Esophagus muscularis mucosa (tissue), 4 donors: ENCODE measurements around the gene SGSM2. TPM values are rescaled to one million over a fixed set of nuclear protein-coding genes. Genes with fewer than 3 reads are reported as not detected.

Experiments
- DNase-seq: peaks from one replicate; pipeline ENCODE4 v3.0.0-alpha.2; 2017; ENCODE audit errors: extremely low spot score
- H3K27ac ChIP-seq, 4 donors: fragments of 200-600 bp; sonication (generic); replicated peaks in 1 of 4; 1 replicate in 3 of 4; 2 replicates in 1 of 4; pipeline ENCODE4 v1.5.1; 2016 to 2019; ENCODE audit warnings: mild to moderate bottlenecking in 1 of 4
- H3K27me3 ChIP-seq, 4 donors: fragments of 200-600 bp; sonication (generic); one replicate each; pipeline versions ENCODE4 v1.5.1 to v1.6.0; 2016 to 2019
- H3K36me3 ChIP-seq, 4 donors: fragments of 200-600 bp; sonication (generic); one replicate each; pipeline ENCODE4 v1.5.1; 2016 to 2019
- H3K4me1 ChIP-seq, 4 donors: fragments of 200-600 bp; sonication (generic); one replicate each; pipeline ENCODE4 v1.5.1; 2016 to 2019
- H3K4me3 ChIP-seq, 4 donors: fragments of 200-600 bp; sonication (generic); 1 replicate in 2 of 4; 2 replicates in 2 of 4; pipeline ENCODE4 v1.5.1; 2016 to 2019; ENCODE audit warnings: mild to moderate bottlenecking in 4 of 4, moderate library complexity in 1 of 4
- H3K9me3 ChIP-seq, 4 donors: fragments of 200-600 bp; sonication (generic); 1 replicate in 3 of 4; 2 replicates in 1 of 4; pipeline ENCODE4 v1.5.1; 2016 to 2019
- CTCF ChIP-seq, 3 experiments: fragments of 200-600 bp in 2 of 3; fragments of 450-650 bp in 1 of 3; sonication (generic) in 2 of 3; IDR thresholded peaks; one replicate each; pipeline ENCODE4 v1.5.1; 2017 to 2019; ENCODE audit warnings: antibody characterized with exemption in 3 of 3, mild to moderate bottlenecking in 2 of 3, moderate library complexity in 1 of 3
- EP300 ChIP-seq: sonication (generic); formaldehyde crosslinking; IDR thresholded peaks from one replicate; pipeline ENCODE4 v1.6.1; 2017; ENCODE audit warnings: antibody characterized with exemption
- POLR2A ChIP-seq: fragments of 450-650 bp; IDR thresholded peaks from one replicate; pipeline ENCODE4 v1.6.1; 2017; ENCODE audit warnings: antibody characterized with exemption, moderate library complexity, mild to moderate bottlenecking, low read depth
- POLR2AphosphoS5 ChIP-seq, 2 donors: sonication (generic); formaldehyde crosslinking; IDR thresholded peaks; one replicate each; pipeline ENCODE4 v1.6.1; 2017; ENCODE audit warnings: antibody characterized with exemption in 2 of 2
- WGBS: methylation state at CpG from one replicate; pipeline ENCODE4 v1.1.5; 2018; 5-methylcytosine and 5-hydroxymethylcytosine counted together
- intact Hi-C: fragments of 100-400 bp; cut with DNase I; formaldehyde crosslinking; loops from one replicate; pipeline ENCODE4 v1.15.1; 2023
- total RNA-seq, 4 donors: library from RNA; depleted of rRNA; stranded (reverse); fragments of >200 nt; gene quantifications; one replicate each; pipeline versions ENCODE4 v1.1.0 to v1.2.1, GENCODE V29; 2016

Gene SGSM2
- total RNA-seq, 4 donors from 2014 or later = 32.0 to 72.2 (median 37.8) TPM

GRCh38 chr17:2396192-2396567 is 58.9 kb downstream of the SGSM2 start:
- Histone ChIP-seq H3K4me1 (peaks cover 61 to 69% (median 66%) of the 10 kb centered on the region in 4 donors), H3K36me3 (peaks cover 0 to 4% (median 0%) of the 10 kb centered on the region in 4 donors), H3K9me3 (no peaks in the 10 kb centered on the region), H3K27me3 (peaks cover 0 to 5% (median 0%) of the 10 kb centered on the region in 4 donors), H3K4me3 (peak overlapping the region; percentile 46 to 75 (median 51)), H3K27ac (peak overlapping the region; percentile 98 to 100 (median 100))
- no peak for DNase-seq
- intact Hi-C loops = no loop called here
- WGBS = 47% methylated on average over 5 of the region's 7 CpGs
- TF ChIP-seq POLR2A (no peak), CTCF (IDR thresholded peaks at IDR 0.05) (no peak), POLR2AphosphoS5 (IDR thresholded peaks at IDR 0.05) (no peak), EP300 (no peak)

GRCh38 chr17:2396568-2397246 is 59.4 kb downstream of the SGSM2 start:
- peak; percentile 98 for DNase-seq
- Histone ChIP-seq H3K27ac (peak overlapping the region; percentile 98 to 100 (median 100)), H3K27me3 (peaks cover 0 to 5% (median 0%) of the 10 kb centered on the region in 4 donors), H3K4me3 (peak overlapping the region; percentile 46 to 75 (median 51)), H3K4me1 (peaks cover 56 to 64% (median 61%) of the 10 kb centered on the region in 4 donors), H3K36me3 (peaks cover 0 to 4% (median 0%) of the 10 kb centered on the region in 4 donors), H3K9me3 (no peaks in the 10 kb centered on the region)
- TF ChIP-seq CTCF (IDR thresholded peaks at IDR 0.05) (peak in 1 of 3 experiments; percentile 10), EP300 (peak; percentile 52), POLR2AphosphoS5 (IDR thresholded peaks at IDR 0.05) (peak in 1 of 2 donors; percentile 98), POLR2A (peak; percentile 84)
- no CpG with 5 or more reads among the region's 34 CpGs for WGBS
- intact Hi-C loops = no loop called here

- Histone ChIP-seq H3K4me1 (peaks cover 54 to 64% (median 58%) of the 10 kb centered on the region in 4 donors), H3K27me3 (peaks cover 0 to 5% (median 0%) of the 10 kb centered on the region in 4 donors), H3K36me3 (peaks cover 0 to 4% (median 0%) of the 10 kb centered on the region in 4 donors), H3K4me3 (peak overlapping the region; percentile 54 to 100 (median 86)), H3K27ac (peak overlapping the region; percentile 98 to 100 (median 100)), H3K9me3 (no peaks in the 10 kb centered on the region)
- WGBS = 80% methylated on average over 6 of the region's 12 CpGs
- no peak for DNase-seq
- TF ChIP-seq POLR2A (no peak), POLR2AphosphoS5 (IDR thresholded peaks at IDR 0.05) (no peak), CTCF (IDR thresholded peaks at IDR 0.05) (no peak), EP300 (no peak)
- intact Hi-C loops = no loop called here
These were observed 60.2 kb downstream of the SGSM2 start for GRCh38 chr17:2397247-2398171.

- peaks cover 0 to 4% (median 0%) of the 10 kb centered on the region in 4 donors for H3K36me3 ChIP-seq
- no peak for DNase-seq
- H3K4me1 ChIP-seq = peaks cover 60 to 71% (median 64%) of the 10 kb centered on the region in 4 donors
- intact Hi-C loops = no loop called here
- peak overlapping the region; percentile 75 to 100 (median 96) for H3K4me3 ChIP-seq
- peak overlapping the region; percentile 98 to 100 (median 100) for H3K27ac ChIP-seq
- TF ChIP-seq EP300 (no peak), POLR2A (no peak), CTCF (IDR thresholded peaks at IDR 0.05) (no peak), POLR2AphosphoS5 (IDR thresholded peaks at IDR 0.05) (no peak)
- WGBS = 83% methylated on average over 10 of the region's 10 CpGs
- H3K9me3 ChIP-seq = no peaks in the 10 kb centered on the region
- peaks cover 0 to 2% (median 0%) of the 10 kb centered on the region in 4 donors for H3K27me3 ChIP-seq
These were observed 60.9 kb downstream of the SGSM2 start for GRCh38 chr17:2398182-2398581.
